Epithelial cell of esophagus (primary cell): ENCODE measurements around the gene TMEM229B.

ENCODE experiments used
- DNase-seq: peaks from one replicate; pipeline ENCODE4 v3.0.0; 2010; ENCODE audit warnings: low read depth
- H3K4me3 ChIP-seq: 2 replicates; pipeline ENCODE4 v1.5.1; 2011; ENCODE audit warnings: mild to moderate bottlenecking, low read length, control low read depth
- TF ChIP-seq, protein P1 (sequence below): IDR thresholded peaks from 2 replicates; pipeline ENCODE4 v1.5.1; 2011; ENCODE audit warnings: low read depth, mild to moderate bottlenecking, low read length, control low read depth, inconsistent platforms; ENCODE audit not compliant: insufficient read depth; ENCODE audit errors: missing control alignments

Gene TMEM229B

DNA sequence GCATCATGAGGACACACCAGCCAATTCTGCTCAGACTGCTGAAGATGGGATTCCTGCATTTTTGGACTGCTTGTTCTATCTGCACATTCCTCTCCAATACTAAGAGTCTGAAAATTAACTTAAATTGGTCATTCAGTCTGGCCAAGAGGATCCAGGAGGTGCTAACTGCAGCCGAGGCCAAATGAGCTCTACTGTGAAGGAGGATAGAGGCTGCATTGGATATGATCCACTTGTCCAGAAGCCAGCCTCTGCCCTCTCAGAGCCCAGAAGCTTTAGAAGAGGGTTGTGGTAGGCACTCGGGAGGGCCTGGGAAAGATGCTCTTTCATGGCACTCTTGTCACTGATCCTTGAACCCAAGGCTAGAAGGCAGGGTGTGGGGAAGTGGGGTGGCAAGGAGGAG, 39.4 kb downstream of the TMEM229B start:
- no peak for DNase-seq
- TF ChIP-seq, protein P1, sequence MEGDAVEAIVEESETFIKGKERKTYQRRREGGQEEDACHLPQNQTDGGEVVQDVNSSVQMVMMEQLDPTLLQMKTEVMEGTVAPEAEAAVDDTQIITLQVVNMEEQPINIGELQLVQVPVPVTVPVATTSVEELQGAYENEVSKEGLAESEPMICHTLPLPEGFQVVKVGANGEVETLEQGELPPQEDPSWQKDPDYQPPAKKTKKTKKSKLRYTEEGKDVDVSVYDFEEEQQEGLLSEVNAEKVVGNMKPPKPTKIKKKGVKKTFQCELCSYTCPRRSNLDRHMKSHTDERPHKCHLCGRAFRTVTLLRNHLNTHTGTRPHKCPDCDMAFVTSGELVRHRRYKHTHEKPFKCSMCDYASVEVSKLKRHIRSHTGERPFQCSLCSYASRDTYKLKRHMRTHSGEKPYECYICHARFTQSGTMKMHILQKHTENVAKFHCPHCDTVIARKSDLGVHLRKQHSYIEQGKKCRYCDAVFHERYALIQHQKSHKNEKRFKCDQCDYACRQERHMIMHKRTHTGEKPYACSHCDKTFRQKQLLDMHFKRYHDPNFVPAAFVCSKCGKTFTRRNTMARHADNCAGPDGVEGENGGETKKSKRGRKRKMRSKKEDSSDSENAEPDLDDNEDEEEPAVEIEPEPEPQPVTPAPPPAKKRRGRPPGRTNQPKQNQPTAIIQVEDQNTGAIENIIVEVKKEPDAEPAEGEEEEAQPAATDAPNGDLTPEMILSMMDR = no peak
- no peak overlapping the region for H3K4me3 ChIP-seq

GRCh38 chr14:67447033-67447381, 41.5 kb downstream of the TMEM229B start:
- TF ChIP-seq, protein P1 = no peak
- DNase-seq = no peak
- no peak overlapping the region for H3K4me3 ChIP-seq

GRCh38 chr14:67446371-67447032, 42.0 kb downstream of the TMEM229B start:
- TF ChIP-seq, protein P1 = no peak
- DNase-seq = no peak
- H3K4me3 ChIP-seq = no peak overlapping the region

GRCh38 chr14:67444395-67444794, 44.1 kb downstream of the TMEM229B start:
- DNase-seq = peak; percentile 80
- H3K4me3 ChIP-seq = no peak overlapping the region
- TF ChIP-seq, protein P1 = no peak

- DNase-seq = no peak
- TF ChIP-seq, protein P1 = no peak
- H3K4me3 ChIP-seq = no peak overlapping the region
Measured at GRCh38 chr14:67442139-67442906, 46.2 kb downstream of the TMEM229B start.

GRCh38 chr14:67441672-67442071, 46.8 kb downstream of the TMEM229B start:
- H3K4me3 ChIP-seq = no peak overlapping the region
- DNase-seq = no peak
- TF ChIP-seq, protein P1 = no peak
